Measurements from ENCODE around the gene CEP57L1. TPM values are rescaled to one million over a fixed set of nuclear protein-coding genes. Genes with fewer than 3 reads are reported as not detected.
A peak's percentile ranks its signal among the peaks of the same experiment; 100 is the strongest.

CEP57L1 gene
- total and polyA plus RNA-seq, 2 donors (not counting 1 experiment from before 2014, with no cell fraction given), result 18.6 to 36.0 TPM

DNA sequence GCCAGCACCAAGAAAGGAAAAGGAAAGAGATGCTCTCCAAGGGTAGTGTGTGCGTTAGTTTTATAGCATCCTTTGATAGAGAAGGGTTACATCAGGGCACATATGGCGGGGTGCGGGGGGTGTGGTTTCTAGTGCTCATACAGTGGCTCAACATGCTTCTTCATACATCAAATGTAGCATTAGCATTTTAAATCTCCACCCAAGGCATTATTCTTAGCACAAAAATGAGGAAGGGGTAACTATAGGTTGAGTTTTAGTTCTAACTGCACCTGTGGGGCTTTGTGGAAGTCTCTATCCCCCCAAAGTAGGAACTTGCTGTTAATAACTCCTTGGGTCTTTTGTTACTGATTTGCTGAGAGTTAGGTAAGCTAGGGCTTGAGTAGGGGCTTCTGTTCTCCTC, 89.3 kb downstream of the CEP57L1 start:
- no peak overlapping the region for H3K4me3 ChIP-seq (replicated peaks in 1 of 4; ENCODE audit: control extremely low read depth in 1 of 4, insufficient read depth in 1 of 4, low read depth in 3 of 4, low read length in 4 of 4)
- H4K20me1 ChIP-seq (ENCODE audit: control insufficient read depth, extremely low read depth, insufficient read depth, low read length), result no peaks in the 10 kb centered on the region
- TF ChIP-seq EZH2 (IDR thresholded peaks at IDR 0.05; ENCODE audit: low read length, missing control alignments), result no peak
- TF ChIP-seq, protein P1, sequence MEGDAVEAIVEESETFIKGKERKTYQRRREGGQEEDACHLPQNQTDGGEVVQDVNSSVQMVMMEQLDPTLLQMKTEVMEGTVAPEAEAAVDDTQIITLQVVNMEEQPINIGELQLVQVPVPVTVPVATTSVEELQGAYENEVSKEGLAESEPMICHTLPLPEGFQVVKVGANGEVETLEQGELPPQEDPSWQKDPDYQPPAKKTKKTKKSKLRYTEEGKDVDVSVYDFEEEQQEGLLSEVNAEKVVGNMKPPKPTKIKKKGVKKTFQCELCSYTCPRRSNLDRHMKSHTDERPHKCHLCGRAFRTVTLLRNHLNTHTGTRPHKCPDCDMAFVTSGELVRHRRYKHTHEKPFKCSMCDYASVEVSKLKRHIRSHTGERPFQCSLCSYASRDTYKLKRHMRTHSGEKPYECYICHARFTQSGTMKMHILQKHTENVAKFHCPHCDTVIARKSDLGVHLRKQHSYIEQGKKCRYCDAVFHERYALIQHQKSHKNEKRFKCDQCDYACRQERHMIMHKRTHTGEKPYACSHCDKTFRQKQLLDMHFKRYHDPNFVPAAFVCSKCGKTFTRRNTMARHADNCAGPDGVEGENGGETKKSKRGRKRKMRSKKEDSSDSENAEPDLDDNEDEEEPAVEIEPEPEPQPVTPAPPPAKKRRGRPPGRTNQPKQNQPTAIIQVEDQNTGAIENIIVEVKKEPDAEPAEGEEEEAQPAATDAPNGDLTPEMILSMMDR (conservative IDR thresholded peaks at IDR 0.05 in 1 of 2, IDR thresholded peaks at IDR 0.05 in 1 of 2; ENCODE audit: low read depth in 1 of 2, low read length in 2 of 2), result no peak
- H3K9ac ChIP-seq (ENCODE audit: insufficient read depth, low read length), result no peak overlapping the region
- H3K9me3 ChIP-seq (ENCODE audit: control insufficient read depth, insufficient read depth, low read depth, low read length), result no peaks in the 10 kb centered on the region
- H3K27ac ChIP-seq (ENCODE audit: insufficient read depth, low read length), result no peak overlapping the region
- no peak overlapping the region for H3K4me2 ChIP-seq (ENCODE audit: extremely low read depth, insufficient read depth, low read length)
- DNase-seq (ENCODE audit: low read depth in 2 of 2), result no peak
- peaks cover 9% of the 10 kb centered on the region for H3K27me3 ChIP-seq (ENCODE audit: control insufficient read depth, insufficient read depth, low read length)
- H3K4me1 ChIP-seq (ENCODE audit: control insufficient read depth, extremely low read depth, insufficient read depth, low read length), result no peaks in the 10 kb centered on the region
- no peaks in the 10 kb centered on the region for H3K79me2 ChIP-seq (ENCODE audit: control insufficient read depth, insufficient read depth, low read length)
- H3K36me3 ChIP-seq (ENCODE audit: control insufficient read depth, insufficient read depth, low read length), result no peaks in the 10 kb centered on the region
- no peak overlapping the region for H2AFZ ChIP-seq (ENCODE audit: low read length)

DNA sequence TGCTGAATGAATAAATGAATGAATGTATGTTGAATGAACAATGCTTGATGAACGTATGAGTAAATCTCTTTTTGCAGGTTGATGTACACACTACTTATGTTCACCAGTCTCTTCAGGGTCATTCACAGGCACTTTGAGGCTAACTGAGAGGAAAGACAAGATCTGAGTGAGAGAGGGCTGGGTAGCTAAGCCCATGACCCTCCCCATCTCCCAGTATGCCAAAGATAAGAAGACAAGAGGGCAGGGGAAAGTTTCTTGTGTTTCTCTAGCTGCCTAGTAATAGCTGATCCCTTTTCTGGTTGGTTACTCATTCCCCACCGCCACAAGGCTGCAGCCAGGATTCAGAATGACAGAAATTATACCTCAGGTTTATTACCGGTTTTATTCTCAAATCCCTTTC, 90.7 kb downstream of the CEP57L1 start:
- Histone ChIP-seq H3K36me3 (ENCODE audit: control insufficient read depth, insufficient read depth, low read length) (no peaks in the 10 kb centered on the region), H3K27ac (ENCODE audit: insufficient read depth, low read length) (no peak overlapping the region)
- no peak for TF ChIP-seq EZH2 (IDR thresholded peaks at IDR 0.05; ENCODE audit: low read length, missing control alignments)
- TF ChIP-seq, protein P1 (conservative IDR thresholded peaks at IDR 0.05 in 1 of 2, IDR thresholded peaks at IDR 0.05 in 1 of 2; ENCODE audit: low read depth in 1 of 2, low read length in 2 of 2), result no peak

DNA sequence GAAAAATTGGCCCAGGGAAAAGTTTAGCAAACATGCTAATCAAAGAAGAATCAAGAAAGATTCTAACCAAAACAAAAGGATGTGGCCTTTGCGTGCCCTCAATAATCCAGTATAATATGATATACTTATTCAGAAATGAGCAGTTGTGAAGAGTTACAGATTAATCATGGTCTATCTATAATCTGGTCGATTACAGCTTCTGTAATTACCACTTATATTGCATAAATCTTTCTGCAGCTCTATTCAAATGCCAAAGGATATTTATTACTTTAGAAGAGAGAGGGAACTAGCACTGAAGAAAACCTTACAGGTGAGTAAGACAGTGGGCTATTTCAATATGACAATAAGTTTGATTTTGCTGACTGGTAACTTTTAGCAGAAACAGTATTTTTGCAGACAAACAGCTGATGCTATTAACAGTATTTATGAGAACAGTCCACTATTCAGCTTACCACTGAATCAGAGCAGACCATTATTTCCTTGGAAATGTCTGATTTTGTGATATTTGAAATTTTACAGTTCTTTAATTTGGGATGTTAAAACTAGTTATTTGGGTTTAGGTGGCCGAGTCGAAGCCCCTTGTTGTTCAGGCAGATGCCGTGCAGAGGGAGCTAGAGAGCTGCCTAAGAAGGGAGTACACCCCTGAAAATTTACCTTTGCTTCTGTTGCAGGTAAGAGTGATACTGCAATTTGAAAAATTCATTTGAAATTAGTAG, 92.2 kb downstream of the CEP57L1 start:
- H2AFZ ChIP-seq (ENCODE audit: low read length), result no peak overlapping the region
- H3K79me2 ChIP-seq (ENCODE audit: control insufficient read depth, insufficient read depth, low read length), result no peaks in the 10 kb centered on the region
- no peak overlapping the region for H3K27ac ChIP-seq (ENCODE audit: insufficient read depth, low read length)
- H3K4me1 ChIP-seq (ENCODE audit: control insufficient read depth, extremely low read depth, insufficient read depth, low read length), result no peaks in the 10 kb centered on the region
- no peak overlapping the region for H3K4me2 ChIP-seq (ENCODE audit: extremely low read depth, insufficient read depth, low read length)
- no peak for TF ChIP-seq EZH2 (IDR thresholded peaks at IDR 0.05; ENCODE audit: low read length, missing control alignments)
- TF ChIP-seq, protein P1 (conservative IDR thresholded peaks at IDR 0.05 in 1 of 2, IDR thresholded peaks at IDR 0.05 in 1 of 2; ENCODE audit: low read depth in 1 of 2, low read length in 2 of 2), result peak; percentile 96 to 99
- peak; percentile 21 to 49 for DNase-seq (ENCODE audit: low read depth in 2 of 2)
- no peaks in the 10 kb centered on the region for H4K20me1 ChIP-seq (ENCODE audit: control insufficient read depth, extremely low read depth, insufficient read depth, low read length)
- peaks cover 9% of the 10 kb centered on the region for H3K27me3 ChIP-seq (ENCODE audit: control insufficient read depth, insufficient read depth, low read length)
- no peak overlapping the region for H3K9ac ChIP-seq (ENCODE audit: insufficient read depth, low read length)
- H3K9me3 ChIP-seq (ENCODE audit: control insufficient read depth, insufficient read depth, low read depth, low read length), result no peaks in the 10 kb centered on the region
- H3K36me3 ChIP-seq (ENCODE audit: control insufficient read depth, insufficient read depth, low read length), result no peaks in the 10 kb centered on the region
- H3K4me3 ChIP-seq (replicated peaks in 1 of 4; ENCODE audit: control extremely low read depth in 1 of 4, insufficient read depth in 1 of 4, low read depth in 3 of 4, low read length in 4 of 4), result no peak overlapping the region

More for the DNA sequence above, 90.7 kb downstream of the CEP57L1 start:
- H2AFZ ChIP-seq (ENCODE audit: low read length), result no peak overlapping the region
- H3K4me1 ChIP-seq (ENCODE audit: control insufficient read depth, extremely low read depth, insufficient read depth, low read length), result no peaks in the 10 kb centered on the region
- H3K4me2 ChIP-seq (ENCODE audit: extremely low read depth, insufficient read depth, low read length), result no peak overlapping the region
- no peaks in the 10 kb centered on the region for H3K79me2 ChIP-seq (ENCODE audit: control insufficient read depth, insufficient read depth, low read length)
- H3K27me3 ChIP-seq (ENCODE audit: control insufficient read depth, insufficient read depth, low read length), result peaks cover 9% of the 10 kb centered on the region
- no peak for DNase-seq (ENCODE audit: low read depth in 2 of 2)
- no peaks in the 10 kb centered on the region for H3K9me3 ChIP-seq (ENCODE audit: control insufficient read depth, insufficient read depth, low read depth, low read length)
- H4K20me1 ChIP-seq (ENCODE audit: control insufficient read depth, extremely low read depth, insufficient read depth, low read length), result no peaks in the 10 kb centered on the region
- no peak overlapping the region for H3K9ac ChIP-seq (ENCODE audit: insufficient read depth, low read length)
- no peak overlapping the region for H3K4me3 ChIP-seq (replicated peaks in 1 of 4; ENCODE audit: control extremely low read depth in 1 of 4, insufficient read depth in 1 of 4, low read depth in 3 of 4, low read length in 4 of 4)

Measured in fibroblast of lung (primary cell).